ENCODE results near the gene ARL16.

DNA sequence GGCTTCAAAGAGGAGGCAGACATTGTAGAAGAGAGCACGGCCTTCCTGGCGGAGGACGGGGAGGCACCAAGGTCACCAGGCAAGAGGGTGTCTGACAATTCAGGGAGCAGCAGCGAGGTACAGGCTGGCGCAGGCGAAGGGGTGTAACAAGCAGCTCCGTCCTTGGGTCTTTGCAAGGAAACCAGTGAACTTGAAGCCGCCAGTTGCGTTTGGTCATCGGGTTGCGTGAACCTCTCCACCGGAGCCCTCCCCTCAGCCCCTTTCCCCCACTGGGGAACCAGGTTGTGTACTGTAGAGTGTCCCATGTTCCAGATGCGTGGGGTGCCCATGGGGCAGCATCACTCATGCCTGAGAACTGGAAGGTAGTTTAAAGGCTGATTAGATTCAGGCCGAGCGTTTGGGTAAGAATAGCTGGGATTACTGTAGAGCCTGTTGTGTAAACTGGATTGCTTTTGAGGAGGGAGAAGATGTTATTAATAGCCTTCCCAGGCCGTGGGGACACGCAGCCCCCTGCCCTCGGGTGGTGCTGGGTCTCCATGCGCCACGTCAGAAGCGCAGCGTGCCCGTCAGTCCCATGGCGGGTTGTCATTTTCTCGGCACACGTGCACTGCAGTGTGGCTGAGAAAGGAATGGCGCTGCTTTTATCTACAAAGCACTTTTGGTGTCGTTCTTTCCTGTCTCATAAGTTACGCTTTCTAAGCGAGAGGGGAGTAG, 22.1 kb upstream of the ARL16 start:
- TF ChIP-seq, protein P1, sequence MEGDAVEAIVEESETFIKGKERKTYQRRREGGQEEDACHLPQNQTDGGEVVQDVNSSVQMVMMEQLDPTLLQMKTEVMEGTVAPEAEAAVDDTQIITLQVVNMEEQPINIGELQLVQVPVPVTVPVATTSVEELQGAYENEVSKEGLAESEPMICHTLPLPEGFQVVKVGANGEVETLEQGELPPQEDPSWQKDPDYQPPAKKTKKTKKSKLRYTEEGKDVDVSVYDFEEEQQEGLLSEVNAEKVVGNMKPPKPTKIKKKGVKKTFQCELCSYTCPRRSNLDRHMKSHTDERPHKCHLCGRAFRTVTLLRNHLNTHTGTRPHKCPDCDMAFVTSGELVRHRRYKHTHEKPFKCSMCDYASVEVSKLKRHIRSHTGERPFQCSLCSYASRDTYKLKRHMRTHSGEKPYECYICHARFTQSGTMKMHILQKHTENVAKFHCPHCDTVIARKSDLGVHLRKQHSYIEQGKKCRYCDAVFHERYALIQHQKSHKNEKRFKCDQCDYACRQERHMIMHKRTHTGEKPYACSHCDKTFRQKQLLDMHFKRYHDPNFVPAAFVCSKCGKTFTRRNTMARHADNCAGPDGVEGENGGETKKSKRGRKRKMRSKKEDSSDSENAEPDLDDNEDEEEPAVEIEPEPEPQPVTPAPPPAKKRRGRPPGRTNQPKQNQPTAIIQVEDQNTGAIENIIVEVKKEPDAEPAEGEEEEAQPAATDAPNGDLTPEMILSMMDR (IDR thresholded peaks at IDR 0.05) = no peak
- TF ChIP-seq, protein P2, sequence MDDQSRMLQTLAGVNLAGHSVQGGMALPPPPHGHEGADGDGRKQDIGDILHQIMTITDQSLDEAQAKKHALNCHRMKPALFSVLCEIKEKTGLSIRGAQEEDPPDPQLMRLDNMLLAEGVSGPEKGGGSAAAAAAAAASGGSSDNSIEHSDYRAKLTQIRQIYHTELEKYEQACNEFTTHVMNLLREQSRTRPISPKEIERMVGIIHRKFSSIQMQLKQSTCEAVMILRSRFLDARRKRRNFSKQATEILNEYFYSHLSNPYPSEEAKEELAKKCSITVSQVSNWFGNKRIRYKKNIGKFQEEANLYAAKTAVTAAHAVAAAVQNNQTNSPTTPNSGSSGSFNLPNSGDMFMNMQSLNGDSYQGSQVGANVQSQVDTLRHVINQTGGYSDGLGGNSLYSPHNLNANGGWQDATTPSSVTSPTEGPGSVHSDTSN (IDR thresholded peaks at IDR 0.05) = no peak
- no peak for TF ChIP-seq MXI1 (IDR thresholded peaks at IDR 0.05; ENCODE audit: low read depth, low read length)
- no peak for TF ChIP-seq FOXM1 (IDR thresholded peaks at IDR 0.05; ENCODE audit: low read depth)
- TF ChIP-seq RAD21 (IDR thresholded peaks at IDR 0.05; ENCODE audit: low read length) = no peak
- TF ChIP-seq, protein P3, sequence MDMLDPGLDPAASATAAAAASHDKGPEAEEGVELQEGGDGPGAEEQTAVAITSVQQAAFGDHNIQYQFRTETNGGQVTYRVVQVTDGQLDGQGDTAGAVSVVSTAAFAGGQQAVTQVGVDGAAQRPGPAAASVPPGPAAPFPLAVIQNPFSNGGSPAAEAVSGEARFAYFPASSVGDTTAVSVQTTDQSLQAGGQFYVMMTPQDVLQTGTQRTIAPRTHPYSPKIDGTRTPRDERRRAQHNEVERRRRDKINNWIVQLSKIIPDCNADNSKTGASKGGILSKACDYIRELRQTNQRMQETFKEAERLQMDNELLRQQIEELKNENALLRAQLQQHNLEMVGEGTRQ (IDR thresholded peaks at IDR 0.05; ENCODE audit: borderline replicate concordance, low read depth, low read length) = no peak
- TF ChIP-seq RXRA (IDR thresholded peaks at IDR 0.05; ENCODE audit: borderline replicate concordance, low read depth) = no peak
- no peak for TF ChIP-seq POLR2AphosphoS5 (IDR thresholded peaks at IDR 0.05; ENCODE audit: low read depth, low read length)
- TF ChIP-seq TEAD4 (IDR thresholded peaks at IDR 0.05; ENCODE audit: borderline replicate concordance, insufficient read depth) = no peak
